ENCODE results near the gene WNT7B. TPM values are rescaled to one million over a fixed set of nuclear protein-coding genes. Genes with fewer than 3 reads are reported as not detected.

Gene WNT7B
- total RNA-seq, 4 donors from 2014 or later: 0.41 TPM; not detected in 3

- Histone ChIP-seq H3K9me3 (no peaks in the 10 kb centered on the region), H3K36me3 (no peaks in the 10 kb centered on the region), H3K4me3 (no peak overlapping the region), H3K27me3 (no peaks in the 10 kb centered on the region), H3K4me1 (no peaks in the 10 kb centered on the region), H3K27ac (no peak overlapping the region)
- TF ChIP-seq CTCF (IDR thresholded peaks at IDR 0.05) (no peak), POLR2A (IDR thresholded peaks at IDR 0.05) (no peak)
- no peak for DNase-seq
- intact Hi-C loops (cut with DNase I; ENCODE audit: low total_unique reads): no loop called here
Observed at GRCh38 chr22:45930324-45930723, 46.6 kb downstream of the WNT7B start.

GRCh38 chr22:45929649-45930048 lies 47.3 kb downstream of the WNT7B start:
- Histone ChIP-seq H3K4me1 (no peaks in the 10 kb centered on the region), H3K9me3 (no peaks in the 10 kb centered on the region), H3K27ac (no peak overlapping the region), H3K36me3 (no peaks in the 10 kb centered on the region), H3K4me3 (no peak overlapping the region), H3K27me3 (no peaks in the 10 kb centered on the region)
- no peak for TF ChIP-seq POLR2A (IDR thresholded peaks at IDR 0.05)
- TF ChIP-seq CTCF (IDR thresholded peaks at IDR 0.05): no peak
- intact Hi-C loops (cut with DNase I; ENCODE audit: low total_unique reads): no loop called here
- no peak for DNase-seq

GRCh38 chr22:45928726-45929368 lies 48.1 kb downstream of the WNT7B start:
- Histone ChIP-seq H3K4me1 (no peaks in the 10 kb centered on the region), H3K27me3 (no peaks in the 10 kb centered on the region), H3K36me3 (no peaks in the 10 kb centered on the region), H3K27ac (no peak overlapping the region), H3K9me3 (no peaks in the 10 kb centered on the region), H3K4me3 (no peak overlapping the region)
- no peak for DNase-seq
- no peak for TF ChIP-seq POLR2A (IDR thresholded peaks at IDR 0.05)
- intact Hi-C loops (cut with DNase I; ENCODE audit: low total_unique reads): no loop called here

- no peak overlapping the region for H3K4me3 ChIP-seq
- no peaks in the 10 kb centered on the region for H3K36me3 ChIP-seq
- no peaks in the 10 kb centered on the region for H3K27me3 ChIP-seq
- H3K27ac ChIP-seq: no peak overlapping the region
- TF ChIP-seq POLR2A (IDR thresholded peaks at IDR 0.05) (no peak), CTCF (IDR thresholded peaks at IDR 0.05) (no peak)
- intact Hi-C loops (cut with DNase I; ENCODE audit: low total_unique reads): no loop called here
- H3K4me1 ChIP-seq: no peaks in the 10 kb centered on the region
- no peaks in the 10 kb centered on the region for H3K9me3 ChIP-seq
- no peak for DNase-seq
Observed at GRCh38 chr22:45927059-45927458, 49.9 kb downstream of the WNT7B start.

GRCh38 chr22:45926433-45926832 lies 50.5 kb downstream of the WNT7B start:
- Histone ChIP-seq H3K4me3 (no peak overlapping the region), H3K9me3 (no peaks in the 10 kb centered on the region), H3K36me3 (no peaks in the 10 kb centered on the region), H3K27me3 (no peaks in the 10 kb centered on the region), H3K27ac (no peak overlapping the region), H3K4me1 (no peaks in the 10 kb centered on the region)
- intact Hi-C loops (cut with DNase I; ENCODE audit: low total_unique reads): no loop called here
- TF ChIP-seq POLR2A (IDR thresholded peaks at IDR 0.05) (no peak), CTCF (IDR thresholded peaks at IDR 0.05) (no peak)
- no peak for DNase-seq
